ENCODE data around the gene TMCO4. TPM values are rescaled to one million over a fixed set of nuclear protein-coding genes. Genes with fewer than 3 reads are reported as not detected.
A peak's percentile ranks its signal among the peaks of the same experiment; 100 is the strongest.

The TMCO4 gene
- total RNA-seq, 1 donor from 2014 or later: 18.6 TPM

- no peak for DNase-seq (ENCODE audit: low spot score, unreplicated experiment)
- H3K36me3 Mint-ChIP-seq (ENCODE audit: insufficient read depth): no peaks in the 10 kb centered on the region
- peaks cover 4% of the 10 kb centered on the region for H3K27me3 Mint-ChIP-seq
- H3K4me3 Mint-ChIP-seq (ENCODE audit: low read depth): no peak overlapping the region
- no peak overlapping the region for H3K27ac Mint-ChIP-seq
- TF ChIP-seq CTCF (IDR thresholded peaks at IDR 0.05; ENCODE audit: unreplicated experiment): no peak
- H3K4me1 Mint-ChIP-seq (ENCODE audit: low read depth): peaks cover 14% of the 10 kb centered on the region
- peaks cover 6% of the 10 kb centered on the region for H3K9me3 Mint-ChIP-seq (ENCODE audit: low read depth)
Observed at GRCh38 chr1:19813643-19813960, 13.9 kb upstream of the TMCO4 start.

GRCh38 chr1:19812875-19813642 is 13.3 kb upstream of the TMCO4 start:
- H3K27ac Mint-ChIP-seq: no peak overlapping the region

GRCh38 chr1:19811206-19811851 is 11.6 kb upstream of the TMCO4 start:
- peak; percentile 48 for TF ChIP-seq CTCF (IDR thresholded peaks at IDR 0.05; ENCODE audit: unreplicated experiment)

More at GRCh38 chr1:19812875-19813642, 13.3 kb upstream of the TMCO4 start:
- H3K36me3 Mint-ChIP-seq (ENCODE audit: insufficient read depth): no peaks in the 10 kb centered on the region
- peaks cover 6% of the 10 kb centered on the region for H3K9me3 Mint-ChIP-seq (ENCODE audit: low read depth)
- H3K27me3 Mint-ChIP-seq: peaks cover 4% of the 10 kb centered on the region
- no peak overlapping the region for H3K4me3 Mint-ChIP-seq (ENCODE audit: low read depth)
- no peak for TF ChIP-seq CTCF (IDR thresholded peaks at IDR 0.05; ENCODE audit: unreplicated experiment)
- no peak for DNase-seq (ENCODE audit: low spot score, unreplicated experiment)
- peaks cover 14% of the 10 kb centered on the region for H3K4me1 Mint-ChIP-seq (ENCODE audit: low read depth)

DNA sequence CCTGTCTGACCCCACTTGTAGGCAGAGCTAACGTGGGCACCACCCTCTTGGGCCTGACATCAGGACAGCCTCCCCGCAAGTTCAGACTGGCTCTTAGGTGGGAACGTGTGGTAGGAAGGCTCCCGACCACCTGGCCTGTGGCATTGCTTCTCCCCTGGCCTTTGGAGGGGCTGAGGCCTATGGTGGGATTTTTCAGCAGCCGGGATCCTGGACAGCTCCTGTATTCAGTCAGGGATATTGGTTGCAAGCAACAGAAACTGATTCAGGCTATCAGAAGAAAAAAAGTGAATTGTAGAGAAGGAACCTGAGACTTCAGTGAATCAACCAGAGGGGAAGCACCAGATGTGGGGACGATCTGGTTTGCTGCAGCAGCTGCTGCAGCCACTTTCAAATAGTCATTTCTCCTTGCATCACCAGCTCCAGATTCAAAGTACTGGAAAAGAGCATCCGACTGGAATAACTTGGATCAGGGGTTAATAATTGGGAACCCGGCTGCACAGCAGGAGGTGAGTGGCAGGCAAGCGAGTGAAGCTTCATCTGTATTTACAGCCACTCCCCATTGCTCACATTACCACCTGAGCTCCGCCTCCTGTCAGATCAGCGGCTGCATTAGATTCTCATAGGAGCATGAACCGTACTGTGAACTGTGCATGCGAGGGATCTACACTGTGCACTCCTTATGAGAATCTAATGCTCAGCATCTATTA is 9.5 kb upstream of the TMCO4 start:
- no peak for TF ChIP-seq CTCF (IDR thresholded peaks at IDR 0.05; ENCODE audit: unreplicated experiment)
- Mint-ChIP-seq H3K27ac (no peak overlapping the region), H3K9me3 (ENCODE audit: low read depth) (peaks cover 6% of the 10 kb centered on the region), H3K4me3 (ENCODE audit: low read depth) (no peak overlapping the region), H3K4me1 (ENCODE audit: low read depth) (peaks cover 2% of the 10 kb centered on the region), H3K27me3 (no peaks in the 10 kb centered on the region), H3K36me3 (ENCODE audit: insufficient read depth) (no peaks in the 10 kb centered on the region)
- DNase-seq (ENCODE audit: low spot score, unreplicated experiment): no peak

More at GRCh38 chr1:19811206-19811851, 11.6 kb upstream of the TMCO4 start:
- Mint-ChIP-seq H3K27me3 (no peaks in the 10 kb centered on the region), H3K9me3 (ENCODE audit: low read depth) (peaks cover 6% of the 10 kb centered on the region), H3K27ac (no peak overlapping the region), H3K36me3 (ENCODE audit: insufficient read depth) (no peaks in the 10 kb centered on the region), H3K4me1 (ENCODE audit: low read depth) (peaks cover 8% of the 10 kb centered on the region), H3K4me3 (ENCODE audit: low read depth) (no peak overlapping the region)
- DNase-seq (ENCODE audit: low spot score, unreplicated experiment): no peak

- no peak overlapping the region for H3K4me3 Mint-ChIP-seq (ENCODE audit: low read depth)
- no peak for TF ChIP-seq CTCF (IDR thresholded peaks at IDR 0.05; ENCODE audit: unreplicated experiment)
- peaks cover 6% of the 10 kb centered on the region for H3K9me3 Mint-ChIP-seq (ENCODE audit: low read depth)
- H3K27me3 Mint-ChIP-seq: no peaks in the 10 kb centered on the region
- no peaks in the 10 kb centered on the region for H3K36me3 Mint-ChIP-seq (ENCODE audit: insufficient read depth)
- no peaks in the 10 kb centered on the region for H3K4me1 Mint-ChIP-seq (ENCODE audit: low read depth)
- no peak for DNase-seq (ENCODE audit: low spot score, unreplicated experiment)
- H3K27ac Mint-ChIP-seq: no peak overlapping the region
Observed at GRCh38 chr1:19808351-19808750, 8.6 kb upstream of the TMCO4 start.
